SJSA1 (cell line): ENCODE results near the gene TNNI3K. TPM values are rescaled to one million over a fixed set of nuclear protein-coding genes. Genes with fewer than 3 reads are reported as not detected.
A peak's percentile ranks its signal among the peaks of the same experiment; 100 is the strongest.

Experiments used
- DNase-seq, 2 experiments: peaks; one replicate each; pipeline ENCODE4 v3.0.0-alpha.2; 2015 to 2020; ENCODE audit warnings: low spot score in 2 of 2, low read depth in 1 of 2
- H3K27ac ChIP-seq: fragments of 250-450 bp; sonication (Bioruptor Pico); 2 replicates; pipeline ENCODE4 v1.5.1; 2020; ENCODE audit warnings: mild to moderate bottlenecking, moderate library complexity
- H3K27me3 ChIP-seq: fragments of 250-450 bp; sonication (Bioruptor Pico); replicated peaks from 2 replicates; pipeline ENCODE4 v1.5.1; 2020; ENCODE audit warnings: mild to moderate bottlenecking, moderate library complexity
- H3K36me3 ChIP-seq: fragments of 250-450 bp; sonication (Bioruptor Pico); 2 replicates; pipeline ENCODE4 v1.5.1; 2020; ENCODE audit warnings: mild to moderate bottlenecking
- H3K4me1 ChIP-seq: fragments of 250-450 bp; sonication (Bioruptor Pico); replicated peaks from 2 replicates; pipeline ENCODE4 v1.6.1; 2021; ENCODE audit warnings: mild to moderate bottlenecking
- H3K4me3 ChIP-seq: fragments of 250-450 bp; sonication (Bioruptor Pico); 2 replicates; pipeline ENCODE4 v1.5.1; 2020; ENCODE audit warnings: mild to moderate bottlenecking
- H3K9me3 ChIP-seq: fragments of 250-450 bp; sonication (Bioruptor Pico); replicated peaks from 2 replicates; pipeline ENCODE4 v1.5.1; 2020; ENCODE audit warnings: mild to moderate bottlenecking
- total RNA-seq: library from RNA; depleted of rRNA; stranded (reverse); fragments of >200 nt; shearing (Covaris generic); gene quantifications from 2 replicates; pipeline ENCODE4 v1.2.3, GENCODE V29; 2014; rRNA removed

The TNNI3K gene, protein sequence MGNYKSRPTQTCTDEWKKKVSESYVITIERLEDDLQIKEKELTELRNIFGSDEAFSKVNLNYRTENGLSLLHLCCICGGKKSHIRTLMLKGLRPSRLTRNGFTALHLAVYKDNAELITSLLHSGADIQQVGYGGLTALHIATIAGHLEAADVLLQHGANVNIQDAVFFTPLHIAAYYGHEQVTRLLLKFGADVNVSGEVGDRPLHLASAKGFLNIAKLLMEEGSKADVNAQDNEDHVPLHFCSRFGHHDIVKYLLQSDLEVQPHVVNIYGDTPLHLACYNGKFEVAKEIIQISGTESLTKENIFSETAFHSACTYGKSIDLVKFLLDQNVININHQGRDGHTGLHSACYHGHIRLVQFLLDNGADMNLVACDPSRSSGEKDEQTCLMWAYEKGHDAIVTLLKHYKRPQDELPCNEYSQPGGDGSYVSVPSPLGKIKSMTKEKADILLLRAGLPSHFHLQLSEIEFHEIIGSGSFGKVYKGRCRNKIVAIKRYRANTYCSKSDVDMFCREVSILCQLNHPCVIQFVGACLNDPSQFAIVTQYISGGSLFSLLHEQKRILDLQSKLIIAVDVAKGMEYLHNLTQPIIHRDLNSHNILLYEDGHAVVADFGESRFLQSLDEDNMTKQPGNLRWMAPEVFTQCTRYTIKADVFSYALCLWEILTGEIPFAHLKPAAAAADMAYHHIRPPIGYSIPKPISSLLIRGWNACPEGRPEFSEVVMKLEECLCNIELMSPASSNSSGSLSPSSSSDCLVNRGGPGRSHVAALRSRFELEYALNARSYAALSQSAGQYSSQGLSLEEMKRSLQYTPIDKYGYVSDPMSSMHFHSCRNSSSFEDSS
- not detected in 2 replicates for total RNA-seq

DNA sequence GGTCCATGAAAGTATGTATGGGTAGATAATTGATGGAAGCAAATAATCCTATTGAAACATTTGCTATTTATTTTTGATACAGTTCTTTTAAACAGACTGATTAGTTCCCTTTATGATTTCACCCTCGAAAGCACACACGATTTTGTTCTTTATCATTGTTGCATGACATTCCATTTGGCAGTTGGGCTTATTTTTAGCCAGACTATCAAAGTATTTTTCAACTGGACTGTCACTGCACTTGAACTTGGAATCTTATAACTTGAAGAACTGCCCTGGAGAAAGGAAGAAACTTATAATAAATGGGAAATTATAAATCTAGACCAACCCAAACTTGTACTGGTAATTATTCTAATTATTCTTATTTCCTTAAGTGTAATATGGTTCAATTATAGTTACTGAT, at the start of gene TNNI3K:
Gene TNNI3K (plus strand): TSS at position 235 of the 400 bp plus-strand sequence. CDS start 65 bp downstream, at position 300.
- H3K4me3 ChIP-seq = no peak within 1 kb of the TSS
- H3K9me3 ChIP-seq = no peaks in the 10 kb centered on the region
- H3K36me3 ChIP-seq = no peaks in the 10 kb centered on the region
- no peak within 1 kb of the TSS for H3K27ac ChIP-seq
- no peaks in the 10 kb centered on the region for H3K4me1 ChIP-seq
- H3K27me3 ChIP-seq = no peaks in the 10 kb centered on the region
- no peak for DNase-seq

DNA sequence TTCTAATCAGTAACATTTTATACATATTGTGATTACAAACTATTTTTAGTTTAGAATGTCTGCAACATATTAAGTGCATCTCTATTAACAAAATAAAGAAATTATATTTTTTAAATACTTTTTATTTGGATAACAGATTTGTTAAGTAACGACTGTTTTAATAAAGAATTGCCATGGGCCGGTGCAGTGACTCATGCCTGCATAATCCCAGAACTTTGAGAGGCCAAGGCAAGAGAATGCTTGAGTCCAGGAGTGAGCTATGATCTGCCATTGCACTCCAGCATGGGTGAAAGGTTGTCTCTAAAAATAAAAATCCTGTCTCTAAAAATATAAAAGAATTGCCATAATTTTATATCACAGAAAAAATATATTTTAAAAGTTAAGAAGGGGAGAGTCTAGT, 41.3 kb upstream of the TNNI3K start:
- DNase-seq = no peak
- no peaks in the 10 kb centered on the region for H3K9me3 ChIP-seq
- no peaks in the 10 kb centered on the region for H3K27me3 ChIP-seq
- no peak overlapping the region for H3K4me3 ChIP-seq
- H3K27ac ChIP-seq = no peak overlapping the region
- H3K36me3 ChIP-seq = no peaks in the 10 kb centered on the region
- H3K4me1 ChIP-seq = no peaks in the 10 kb centered on the region; the same call in 1 of the 2 replicates

DNA sequence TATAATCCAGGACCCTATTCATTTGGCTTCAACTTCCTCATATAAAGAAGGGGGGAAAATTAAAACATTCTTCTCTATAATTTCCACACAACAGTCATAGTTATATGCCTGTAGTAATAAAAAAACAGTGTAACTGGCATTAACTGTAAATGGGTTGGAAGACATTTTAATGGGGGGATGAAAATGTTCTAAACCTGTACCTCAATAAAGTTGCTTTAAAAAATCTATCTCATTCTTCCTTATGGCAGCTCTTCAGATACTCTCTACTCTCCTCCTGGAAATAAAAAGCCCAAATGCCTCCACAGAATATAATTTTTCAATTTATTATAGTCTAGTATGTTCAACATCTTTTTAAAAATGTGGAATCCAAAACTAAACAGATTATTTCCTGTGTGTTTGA, 39.8 kb upstream of the TNNI3K start:
- no peak overlapping the region for H3K4me3 ChIP-seq

DNA sequence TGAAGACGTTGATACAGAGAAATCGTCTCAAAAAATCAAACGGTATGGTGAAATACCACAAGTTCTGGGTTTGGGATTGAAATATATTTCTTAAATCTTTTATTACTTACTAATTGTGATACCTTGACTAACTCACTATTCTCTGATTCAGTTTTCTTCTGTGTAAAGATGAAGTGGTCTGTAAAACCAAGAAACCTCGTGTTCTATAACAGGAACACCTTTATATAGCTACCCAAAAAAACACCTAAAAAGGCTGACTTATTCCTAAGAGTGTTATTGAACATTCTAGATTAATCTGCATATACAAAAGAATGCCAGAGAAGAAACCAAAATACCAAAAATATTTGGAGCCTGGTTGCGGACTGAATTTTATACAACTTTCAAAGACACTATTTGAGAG, 37.9 kb upstream of the TNNI3K start:
- Histone ChIP-seq H3K4me3 (peak overlapping the region; percentile 46), H3K27ac (peak overlapping the region; percentile 78)

More for the DNA sequence above, 39.8 kb upstream of the TNNI3K start:
- DNase-seq = no peak
- Histone ChIP-seq H3K36me3 (no peaks in the 10 kb centered on the region), H3K27ac (no peak overlapping the region), H3K27me3 (no peaks in the 10 kb centered on the region), H3K4me1 (no peaks in the 10 kb centered on the region; the same call in 1 of the 2 replicates), H3K9me3 (no peaks in the 10 kb centered on the region)

DNA sequence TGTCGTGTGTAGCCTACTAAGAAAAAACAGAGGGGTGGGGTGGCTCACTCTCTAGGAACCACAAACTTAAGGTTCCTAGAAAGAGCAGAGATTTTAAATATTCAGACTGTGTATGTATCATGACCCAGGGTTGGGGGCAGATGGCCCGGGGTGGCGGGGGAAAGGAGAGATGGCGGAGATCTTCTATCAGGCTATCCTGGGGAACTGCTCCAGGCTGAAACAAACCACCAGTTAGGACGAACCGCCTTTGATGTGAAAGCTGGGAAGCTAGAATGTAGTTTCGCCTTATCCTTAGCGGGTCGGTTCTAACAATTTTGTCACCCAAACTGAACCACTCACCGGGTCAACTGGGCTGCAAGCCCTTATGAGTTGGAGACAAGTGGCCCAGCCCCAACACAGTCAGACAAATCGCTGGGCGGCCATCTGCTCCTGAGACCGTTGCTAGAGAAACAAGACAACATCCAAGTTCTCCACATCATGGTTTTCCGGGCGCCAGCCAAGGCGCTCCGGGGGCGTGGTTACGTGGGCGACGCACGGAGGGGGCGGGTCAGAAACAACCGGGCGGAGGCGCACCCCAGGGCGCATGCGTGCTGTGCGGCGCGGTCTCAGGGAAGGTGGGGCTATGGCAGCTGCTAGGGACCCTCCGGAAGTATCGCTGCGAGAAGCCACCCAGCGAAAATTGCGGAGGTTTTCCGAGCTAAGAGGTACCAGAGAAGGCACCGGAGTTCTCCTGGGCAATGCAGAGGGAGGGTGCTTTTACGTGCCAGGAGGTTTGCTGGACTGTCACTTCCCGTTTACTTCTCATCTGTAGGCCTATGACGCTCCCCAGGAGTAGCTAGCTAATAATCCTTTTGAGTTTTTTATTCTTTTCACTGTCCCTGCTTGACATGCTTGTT, 37.3 kb upstream of the TNNI3K start, which contains the start of the genes FPGT and LRRIQ3:
Gene FPGT (plus strand): TSS at position 586 of the 896 bp plus-strand sequence. CDS start 37 bp downstream, at position 623.
Gene LRRIQ3 (minus strand): TSS at position 520 of the 896 bp plus-strand sequence. CDS start 14,492 bp downstream, outside the sequence.
- Histone ChIP-seq H3K27ac (peak within 1 kb of the TSS; percentile 78), H3K27me3 (no peaks in the 10 kb centered on the region), H3K4me1 (no peaks in the 10 kb centered on the region; the same call in 1 of the 2 replicates), H3K9me3 (no peaks in the 10 kb centered on the region), H3K36me3 (peaks cover 5% of the 10 kb centered on the region), H3K4me3 (peak within 1 kb of the TSS; percentile 46)
- DNase-seq = peak; percentile 95 to 96

More for the DNA sequence above, 37.9 kb upstream of the TNNI3K start:
- H3K4me1 ChIP-seq = no peaks in the 10 kb centered on the region; the same call in 1 of the 2 replicates
- H3K27me3 ChIP-seq = no peaks in the 10 kb centered on the region
- H3K9me3 ChIP-seq = no peaks in the 10 kb centered on the region
- DNase-seq = no peak
- peaks cover 5% of the 10 kb centered on the region for H3K36me3 ChIP-seq

DNA sequence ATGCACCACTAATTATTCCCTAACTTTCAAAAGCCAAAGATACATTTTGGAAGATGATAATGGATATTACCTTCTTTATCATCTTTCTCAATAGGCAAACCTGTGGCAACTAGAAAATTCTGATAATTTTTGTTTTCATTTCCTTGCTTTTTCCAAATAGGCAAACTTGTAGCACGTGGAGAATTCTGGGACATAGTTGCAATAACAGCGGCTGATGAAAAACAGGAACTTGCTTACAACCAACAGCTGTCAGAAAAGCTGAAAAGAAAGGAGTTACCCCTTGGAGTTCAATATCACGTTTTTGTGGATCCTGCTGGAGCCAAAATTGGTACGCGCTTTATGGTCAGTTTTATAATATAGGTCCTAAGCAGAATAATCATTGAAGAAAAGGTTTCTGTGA, 35.7 kb upstream of the TNNI3K start:
- H3K27me3 ChIP-seq = no peaks in the 10 kb centered on the region

DNA sequence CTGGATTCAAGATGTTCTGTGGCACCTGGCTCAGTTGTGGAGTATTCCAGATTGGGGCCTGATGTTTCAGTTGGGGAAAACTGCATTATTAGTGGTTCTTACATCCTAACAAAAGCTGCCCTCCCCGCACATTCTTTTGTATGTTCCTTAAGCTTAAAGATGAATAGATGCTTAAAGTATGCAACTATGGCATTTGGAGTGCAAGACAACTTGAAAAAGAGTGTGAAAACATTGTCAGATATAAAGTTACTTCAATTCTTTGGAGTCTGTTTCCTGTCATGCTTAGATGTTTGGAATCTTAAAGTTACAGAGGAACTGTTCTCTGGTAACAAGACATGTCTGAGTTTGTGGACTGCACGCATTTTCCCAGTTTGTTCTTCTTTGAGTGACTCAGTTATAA, 29.9 kb upstream of the TNNI3K start:
- H3K27ac ChIP-seq = peak overlapping the region; percentile 43
- peaks cover 12% of the 10 kb centered on the region for H3K4me1 ChIP-seq
- H3K9me3 ChIP-seq = no peaks in the 10 kb centered on the region
- DNase-seq = peak in 1 of 2 experiments; percentile 48
- peaks cover 11% of the 10 kb centered on the region for H3K36me3 ChIP-seq
- H3K27me3 ChIP-seq = no peaks in the 10 kb centered on the region
- no peak overlapping the region for H3K4me3 ChIP-seq

More for the DNA sequence above, 35.7 kb upstream of the TNNI3K start:
- Histone ChIP-seq H3K4me3 (no peak overlapping the region), H3K27ac (no peak overlapping the region), H3K36me3 (peaks cover 7% of the 10 kb centered on the region), H3K9me3 (no peaks in the 10 kb centered on the region), H3K4me1 (no peaks in the 10 kb centered on the region; the same call in none of the 2 replicates)
- DNase-seq = no peak

DNA sequence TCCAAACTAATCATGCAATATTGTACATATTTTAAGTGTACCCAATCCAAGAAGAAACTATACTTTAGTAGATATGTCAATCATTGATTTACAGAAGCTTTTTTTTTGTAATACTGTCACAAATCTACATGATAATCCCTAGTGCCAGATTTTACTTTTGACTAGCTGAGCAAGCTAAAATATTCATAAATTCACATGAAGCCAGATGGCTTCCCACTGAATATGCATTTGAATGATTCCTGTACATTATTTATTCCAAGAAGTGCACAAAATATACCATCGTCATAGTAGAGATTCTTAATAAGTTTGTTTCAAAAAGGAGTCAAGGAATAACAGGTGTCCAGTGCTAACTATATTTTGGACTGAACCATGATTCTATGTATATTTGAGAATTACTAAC, 20.0 kb upstream of the TNNI3K start:
- no peak overlapping the region for H3K4me3 ChIP-seq
- H3K27me3 ChIP-seq = no peaks in the 10 kb centered on the region
- no peaks in the 10 kb centered on the region for H3K9me3 ChIP-seq
- no peak for DNase-seq
- H3K4me1 ChIP-seq = no peaks in the 10 kb centered on the region
- no peaks in the 10 kb centered on the region for H3K36me3 ChIP-seq
- no peak overlapping the region for H3K27ac ChIP-seq

DNA sequence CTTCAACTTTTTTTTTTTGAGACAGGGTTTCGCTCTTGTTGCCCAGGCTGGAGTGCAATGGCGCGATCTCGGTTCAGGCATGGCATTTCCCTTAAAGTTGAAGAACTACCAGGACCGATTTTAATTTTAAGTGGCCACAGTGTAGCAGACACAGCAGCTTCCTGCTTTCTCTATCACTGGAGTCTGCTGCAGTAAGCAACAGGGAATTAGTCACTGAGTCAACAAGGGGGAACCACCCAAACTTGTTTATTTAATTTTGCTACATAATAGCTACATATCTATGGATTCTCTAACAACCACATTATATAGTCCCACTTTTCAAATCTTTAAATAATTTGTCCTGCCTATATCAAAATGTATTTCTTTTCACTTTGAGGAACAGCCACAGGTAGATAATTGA, 12.5 kb upstream of the TNNI3K start:
- no peak overlapping the region for H3K4me3 ChIP-seq
- peak in 1 of 2 experiments; percentile 50 for DNase-seq
- H3K27ac ChIP-seq = no peak overlapping the region
- H3K27me3 ChIP-seq = 0 out of 2 replicates have a peak, but pooled peaks cover 3% of the 10 kb centered on the region
- H3K36me3 ChIP-seq = no peaks in the 10 kb centered on the region
- H3K4me1 ChIP-seq = peaks cover 13% of the 10 kb centered on the region
- H3K9me3 ChIP-seq = no peaks in the 10 kb centered on the region; the same call in 1 of the 2 replicates

DNA sequence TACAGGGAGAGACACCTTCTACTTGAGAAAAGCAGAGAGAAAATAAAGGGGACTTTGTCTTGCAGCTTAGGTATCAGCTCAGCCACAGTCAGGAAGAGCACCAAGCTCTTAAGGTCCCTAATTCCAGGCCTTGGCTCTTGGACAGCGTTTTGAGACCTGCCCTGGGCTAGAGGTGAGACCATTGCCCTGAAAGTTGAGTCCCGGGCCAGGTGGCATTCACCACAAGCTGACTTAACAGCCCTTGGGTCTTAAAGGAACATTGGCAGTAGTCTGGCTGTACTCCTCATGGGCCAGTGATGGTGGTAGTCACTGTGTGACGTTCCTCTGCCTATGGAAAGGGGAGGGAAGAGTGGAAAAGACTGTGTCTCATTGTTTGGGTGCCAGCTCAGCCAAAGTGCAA, 11.7 kb upstream of the TNNI3K start:
- Histone ChIP-seq H3K9me3 (no peaks in the 10 kb centered on the region; the same call in 1 of the 2 replicates), H3K4me1 (peaks cover 13% of the 10 kb centered on the region), H3K36me3 (no peaks in the 10 kb centered on the region), H3K4me3 (no peak overlapping the region), H3K27me3 (0 out of 2 replicates have a peak, but pooled peaks cover 3% of the 10 kb centered on the region), H3K27ac (no peak overlapping the region)
- DNase-seq = no peak

DNA sequence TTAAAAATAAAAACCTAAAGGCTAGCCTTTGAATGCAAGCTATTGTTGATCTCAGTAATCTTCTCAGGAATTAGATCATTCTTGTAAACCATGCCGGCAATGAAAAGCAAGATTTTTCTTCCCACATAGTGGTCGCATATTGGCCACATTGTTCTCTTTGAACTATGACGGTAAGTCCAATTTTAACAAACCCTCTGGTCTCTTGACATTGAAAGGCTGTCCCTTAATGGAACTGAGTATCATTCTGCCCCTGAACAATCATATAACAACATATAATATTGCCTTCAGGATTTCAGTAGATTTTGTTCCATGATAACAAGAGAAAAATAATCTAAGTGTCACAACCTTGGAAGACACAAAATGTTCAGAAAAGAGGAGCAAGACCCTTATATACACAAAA, 1.3 kb downstream of the TNNI3K start:
- H3K27me3 ChIP-seq = no peaks in the 10 kb centered on the region
- no peaks in the 10 kb centered on the region for H3K36me3 ChIP-seq
- H3K4me3 ChIP-seq = no peak overlapping the region
- no peaks in the 10 kb centered on the region for H3K4me1 ChIP-seq
- H3K9me3 ChIP-seq = no peaks in the 10 kb centered on the region
- DNase-seq = no peak
- no peak overlapping the region for H3K27ac ChIP-seq

DNA sequence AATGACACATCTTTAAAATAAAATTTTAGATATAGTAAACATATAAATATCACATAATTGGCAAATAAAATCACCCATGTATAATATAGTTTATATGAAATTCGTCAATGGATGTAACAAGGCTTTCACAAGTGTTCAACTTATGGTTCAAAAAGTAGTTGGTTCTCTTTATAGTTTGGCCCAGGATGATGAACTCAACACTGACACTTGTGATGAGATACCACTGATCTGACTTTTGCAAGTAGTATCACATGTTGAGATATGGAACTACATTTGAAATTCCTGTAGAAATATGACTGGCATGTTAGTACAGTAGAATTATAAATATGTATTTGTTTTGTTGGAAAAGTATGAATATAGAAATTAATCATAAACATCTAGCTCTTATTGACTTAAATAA, 1.8 kb downstream of the TNNI3K start:
- Histone ChIP-seq H3K4me3 (no peak overlapping the region), H3K27ac (no peak overlapping the region)
- DNase-seq = no peak

DNA sequence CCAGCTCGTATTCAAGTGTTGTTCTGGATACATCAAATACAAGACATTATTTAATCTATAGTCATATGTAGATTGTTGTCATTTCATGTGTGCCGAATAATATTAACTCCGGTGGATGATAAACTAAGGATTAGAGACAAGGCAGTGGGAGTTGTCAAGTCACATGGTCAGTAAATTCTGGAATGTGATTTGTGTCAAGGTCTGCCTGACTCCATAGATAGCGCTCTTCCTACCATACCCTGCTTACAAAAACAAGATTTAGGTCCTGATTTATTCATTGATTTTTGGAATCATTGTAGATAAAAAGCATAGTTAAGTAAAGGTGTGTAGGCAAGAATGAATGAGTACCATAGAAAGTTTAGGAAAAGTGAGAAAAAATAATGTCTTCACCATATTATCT, 2.6 kb downstream of the TNNI3K start:
- Histone ChIP-seq H3K4me3 (no peak overlapping the region), H3K27me3 (no peaks in the 10 kb centered on the region), H3K4me1 (no peaks in the 10 kb centered on the region), H3K27ac (no peak overlapping the region), H3K36me3 (no peaks in the 10 kb centered on the region), H3K9me3 (no peaks in the 10 kb centered on the region)
- no peak for DNase-seq

More for the DNA sequence above, 1.8 kb downstream of the TNNI3K start:
- H3K36me3 ChIP-seq = no peaks in the 10 kb centered on the region
- no peaks in the 10 kb centered on the region for H3K27me3 ChIP-seq
- H3K9me3 ChIP-seq = no peaks in the 10 kb centered on the region
- H3K4me1 ChIP-seq = no peaks in the 10 kb centered on the region
